Epidermal melanocyte (primary cell): ENCODE results near the gene NCDN.
"Not testable (repeated sequence)": the region's sequence is repeated elsewhere in the genome, so short reads cannot be mapped to it uniquely, and the experiment has no call there.

ENCODE experiments used
- DNase-seq: peaks from one replicate; pipeline ENCODE4 v3.0.0; 2011; ENCODE audit warnings: low spot score; ENCODE audit not compliant: insufficient read length

Gene NCDN

GRCh38 chr1:35570589-35571137 is 13.1 kb downstream of the NCDN start:
- no peak for DNase-seq

- DNase-seq = no peak
These were observed 13.7 kb downstream of the NCDN start for GRCh38 chr1:35571263-35571662.

- DNase-seq = no peak
These were observed 14.7 kb downstream of the NCDN start for GRCh38 chr1:35572296-35572695.

- peak; percentile 90 for DNase-seq
These were observed 15.9 kb downstream of the NCDN start, which contains the start of gene TFAP2E for GRCh38 chr1:35573198-35574124. Gene TFAP2E (plus strand): TSS chr1:35573314. CDS start chr1:35573578, 264 bp downstream.

GRCh38 chr1:35574125-35574654 is 16.6 kb downstream of the NCDN start:
- no peak for DNase-seq

GRCh38 chr1:35574655-35575415 is 17.2 kb downstream of the NCDN start:
- DNase-seq = no peak

- no peak for DNase-seq
These were observed 17.9 kb downstream of the NCDN start for GRCh38 chr1:35575416-35575958.

- no peak for DNase-seq
These were observed 18.6 kb downstream of the NCDN start for GRCh38 chr1:35576061-35576765.

- DNase-seq = not testable (repeated sequence)
These were observed 19.1 kb downstream of the NCDN start for GRCh38 chr1:35576766-35577070.

- no peak for DNase-seq
These were observed 19.7 kb downstream of the NCDN start for GRCh38 chr1:35577071-35577998.

GRCh38 chr1:35580949-35581388 is 23.4 kb downstream of the NCDN start:
- DNase-seq = no peak

GRCh38 chr1:35581621-35582020 is 24.0 kb downstream of the NCDN start:
- DNase-seq = not testable (repeated sequence)

- DNase-seq = no peak
These were observed 27.7 kb downstream of the NCDN start for GRCh38 chr1:35585281-35585680.

GRCh38 chr1:35585805-35586204 is 28.2 kb downstream of the NCDN start:
- DNase-seq = not testable (repeated sequence)

- no peak for DNase-seq
These were observed 29.2 kb downstream of the NCDN start for GRCh38 chr1:35586808-35587207.

GRCh38 chr1:35587736-35588135 is 30.1 kb downstream of the NCDN start:
- DNase-seq = no peak

- no peak for DNase-seq
These were observed 30.8 kb downstream of the NCDN start for GRCh38 chr1:35588197-35588910.

- DNase-seq = no peak
These were observed 32.2 kb downstream of the NCDN start for GRCh38 chr1:35589516-35590427.
